OCI-LY1 (cell line): ENCODE data around the gene PCBP2.

Experiments used
- H2AFZ ChIP-seq: fragments of 200-600 bp; sonication (generic), shearing (Covaris generic); 2 replicates; pipeline ENCODE4 v1.6.0; 2014; ENCODE audit warnings: antibody characterized with exemption, mild to moderate bottlenecking, low read length
- H3F3A ChIP-seq: fragments of 200-600 bp; sonication (generic), shearing (Covaris generic); 2 replicates; pipeline ENCODE4 v1.6.0; 2014; ENCODE audit warnings: mild to moderate bottlenecking, antibody characterized with exemption, low read length, moderate library complexity; ENCODE audit not compliant: insufficient read depth
- H3K27ac ChIP-seq: fragments of 200-600 bp; sonication (generic); 2 replicates; pipeline ENCODE4 v1.5.1; 2014; ENCODE audit warnings: low read length, mixed run types, mild to moderate bottlenecking, low read depth; ENCODE audit not compliant: poor library complexity, severe bottlenecking
- H3K27me3 ChIP-seq: fragments of 200-600 bp; sonication (generic); 2 replicates; pipeline ENCODE4 v1.6.0; 2014; ENCODE audit warnings: antibody characterized with exemption, mild to moderate bottlenecking, low read length, moderate library complexity; ENCODE audit not compliant: insufficient read depth
- H3K36me3 ChIP-seq: fragments of 200-600 bp; sonication (generic); 2 replicates; pipeline ENCODE4 v1.6.1; 2014; ENCODE audit warnings: mild to moderate bottlenecking, antibody characterized with exemption, low read length, moderate library complexity, mixed read lengths; ENCODE audit not compliant: insufficient read depth
- H3K4me1 ChIP-seq: fragments of 200-600 bp; sonication (generic); 2 replicates; pipeline ENCODE4 v1.5.1; 2014; ENCODE audit warnings: mild to moderate bottlenecking, low read length, moderate library complexity; ENCODE audit not compliant: insufficient read depth, severe bottlenecking
- H3K4me2 ChIP-seq: fragments of 200-600 bp; sonication (generic), shearing (Covaris generic); 2 replicates; pipeline ENCODE4 v1.6.1; 2014; ENCODE audit warnings: low read length
- H3K4me3 ChIP-seq: fragments of 200-600 bp; sonication (generic); 2 replicates; pipeline ENCODE4 v1.5.1; 2014; ENCODE audit warnings: low read length, low read depth, mild to moderate bottlenecking, mixed read lengths; ENCODE audit not compliant: poor library complexity, severe bottlenecking
- H3K79me2 ChIP-seq: fragments of 200-600 bp; shearing (Covaris generic); 2 replicates; pipeline ENCODE4 v1.6.1; 2016; ENCODE audit warnings: mixed run types, low read length, mixed read lengths; ENCODE audit not compliant: insufficient read depth
- H3K9ac ChIP-seq: fragments of 200-600 bp; sonication (generic), shearing (Covaris generic); 2 replicates; pipeline ENCODE4 v1.6.1; 2014; ENCODE audit warnings: mild to moderate bottlenecking, low read length, mixed read lengths
- H3K9me2 ChIP-seq: fragments of 200-600 bp; sonication (generic), shearing (Covaris generic); 2 replicates; pipeline ENCODE4 v1.6.1; 2014; ENCODE audit warnings: low read depth, mild to moderate bottlenecking, low read length, mixed read lengths
- H3K9me3 ChIP-seq: fragments of 200-600 bp; shearing (Covaris generic); 2 replicates; pipeline ENCODE4 v1.6.1; 2014; ENCODE audit warnings: low read length, mixed read lengths
- H4K20me1 ChIP-seq: fragments of 200-600 bp; sonication (generic), shearing (Covaris generic); 2 replicates; pipeline ENCODE4 v1.6.0; 2016; ENCODE audit warnings: mild to moderate bottlenecking, low read length; ENCODE audit not compliant: insufficient read depth
- CTCF ChIP-seq: fragments of 200-600 bp; sonication (generic), shearing (Covaris generic); IDR thresholded peaks from 2 replicates; pipeline ENCODE4 v1.5.1; 2017; ENCODE audit warnings: mild to moderate bottlenecking, antibody characterized with exemption, low read length, moderate library complexity, mixed read lengths
- EZH2 ChIP-seq: fragments of 200-600 bp; sonication (generic), shearing (Covaris generic); IDR thresholded peaks from 2 replicates; pipeline ENCODE4 v1.8.0; 2017; ENCODE audit warnings: borderline replicate concordance, mixed run types, mild to moderate bottlenecking, antibody characterized with exemption, low read length, moderate library complexity, mixed read lengths

Gene PCBP2

GRCh38 chr12:53489242-53489864 lies 37.5 kb downstream of the PCBP2 start:
- Histone ChIP-seq H4K20me1 (no peaks in the 10 kb centered on the region), H3K79me2 (no peaks in the 10 kb centered on the region), H3K27ac (no peak overlapping the region), H3K4me3 (no peak overlapping the region), H3K9me3 (no peaks in the 10 kb centered on the region), H3F3A (no peaks in the 10 kb centered on the region; the same call in 1 of the 2 replicates), H3K4me2 (no peak overlapping the region), H2AFZ (no peak overlapping the region), H3K9me2 (no peaks in the 10 kb centered on the region), H3K9ac (no peak overlapping the region), H3K4me1 (peaks cover 20% of the 10 kb centered on the region), H3K27me3 (no peaks in the 10 kb centered on the region; the same call in 1 of the 2 replicates), H3K36me3 (peaks cover 19% of the 10 kb centered on the region)
- TF ChIP-seq EZH2 (no peak), CTCF (no peak)

- no peaks in the 10 kb centered on the region for H3K9me3 ChIP-seq
- H2AFZ ChIP-seq: no peak overlapping the region
- H3K4me1 ChIP-seq: peaks cover 20% of the 10 kb centered on the region
- H3K9ac ChIP-seq: no peak overlapping the region
- peak overlapping the region; percentile 64 for H3K4me3 ChIP-seq
- H3K9me2 ChIP-seq: no peaks in the 10 kb centered on the region
- TF ChIP-seq EZH2 (no peak), CTCF (no peak)
- H3K79me2 ChIP-seq: no peaks in the 10 kb centered on the region
- no peaks in the 10 kb centered on the region for H4K20me1 ChIP-seq
- H3F3A ChIP-seq: no peaks in the 10 kb centered on the region; the same call in 1 of the 2 replicates
- H3K27ac ChIP-seq: no peak overlapping the region
- no peaks in the 10 kb centered on the region; the same call in 1 of the 2 replicates for H3K27me3 ChIP-seq
- no peaks in the 10 kb centered on the region; the same call in 1 of the 2 replicates for H3K36me3 ChIP-seq
- no peak overlapping the region; the same call in 1 of the 2 replicates for H3K4me2 ChIP-seq
These were observed 40.3 kb downstream of the PCBP2 start for GRCh38 chr12:53492188-53492587.

- H3K9me3 ChIP-seq: no peaks in the 10 kb centered on the region
- H3F3A ChIP-seq: no peaks in the 10 kb centered on the region; the same call in 1 of the 2 replicates
- no peak overlapping the region for H3K27ac ChIP-seq
- H3K79me2 ChIP-seq: no peaks in the 10 kb centered on the region
- H3K9me2 ChIP-seq: no peaks in the 10 kb centered on the region
- H3K4me3 ChIP-seq: peak overlapping the region; percentile 64
- no peak; the same call in 1 of the 2 replicates for TF ChIP-seq CTCF
- TF ChIP-seq EZH2: no peak
- H3K4me2 ChIP-seq: peak overlapping the region; percentile 90
- no peaks in the 10 kb centered on the region; the same call in 1 of the 2 replicates for H3K36me3 ChIP-seq
- peak overlapping the region; percentile 51; the same call in 1 of the 2 replicates for H2AFZ ChIP-seq
- no peaks in the 10 kb centered on the region; the same call in 1 of the 2 replicates for H3K27me3 ChIP-seq
- H4K20me1 ChIP-seq: no peaks in the 10 kb centered on the region
- peak overlapping the region; percentile 72 for H3K9ac ChIP-seq
- peaks cover 20% of the 10 kb centered on the region for H3K4me1 ChIP-seq
These were observed 41.1 kb downstream of the PCBP2 start for GRCh38 chr12:53492830-53493609.
